Activated naive CD8-positive, alpha-beta T cell treated with anti-CD3 and anti-CD28 coated beads, Interleukin-2, amount 10 ng/mL, durations not matched to agents 7 days and 5 days (primary cell): ENCODE results near the gene SNU13. TPM values are rescaled to one million over a fixed set of nuclear protein-coding genes. Genes with fewer than 3 reads are reported as not detected.

Source experiments
- total RNA-seq, 2 experiments: library from RNA; stranded (reverse); gene quantifications; one replicate each; pipeline ENCODE4 v1.2.3, GENCODE V29; 2021

Gene SNU13
- total RNA-seq, 2 experiments from 2014 or later: 150 to 153 TPM

Other genes with a start within 250 kb of the SNU13 start
- 10 to 100 TPM; 35.7 to 35.9 TPM for gene TOB2, start 242.1 kb downstream of the SNU13 start, total RNA-seq
- 10 to 100 TPM; 47.0 to 51.0 TPM for gene PHF5A, start 220.2 kb downstream of the SNU13 start, total RNA-seq
- 10 to 100 TPM; 73.7 to 76.2 TPM for gene ACO2, start 219.8 kb downstream of the SNU13 start, total RNA-seq
- gene POLR3H, start 144.4 kb downstream of the SNU13 start, total RNA-seq: 10 to 100 TPM; 29.8 to 30.5 TPM
- not detected for gene CSDC2, start 127.9 kb downstream of the SNU13 start, total RNA-seq
- gene PMM1, start 99.0 kb downstream of the SNU13 start, total RNA-seq: 10 to 100 TPM; 39.0 to 42.9 TPM
- 10 to 100 TPM; 29.5 to 29.7 TPM for gene DESI1, start 67.8 kb downstream of the SNU13 start, total RNA-seq
- 100 to 1,000 TPM; 215 to 222 TPM for gene XRCC6, start 67.6 kb downstream of the SNU13 start, total RNA-seq
- 10 to 100 TPM; 52.1 to 52.5 TPM for gene MEI1, start 10.6 kb upstream of the SNU13 start, total RNA-seq
- 10 to 100 TPM; 28.2 to 29.2 TPM for gene CCDC134, start 111.8 kb upstream of the SNU13 start, total RNA-seq
- 100 to 1,000 TPM; 108 to 109 TPM for gene SREBF2, start 144.2 kb upstream of the SNU13 start, total RNA-seq
- gene SHISA8, start 226.2 kb upstream of the SNU13 start, total RNA-seq: not detected
- 10 to 100 TPM in 1 of 2 experiments, 1 to 10 TPM in 1; 9.9 to 10.1 TPM for gene TNFRSF13C, start 237.9 kb upstream of the SNU13 start, total RNA-seq